GM21381 (cell line): ENCODE measurements around the gene OSCP1.

ENCODE experiments used
- ATAC-seq: cut with Tn5 transposase; IDR thresholded peaks from one replicate; pipeline ENCODE4 v1.9.1; 2021; ENCODE audit warnings: mild to moderate bottlenecking, moderate library complexity; ENCODE audit not compliant: unreplicated experiment

OSCP1 gene

GRCh38 chr1:36411674-36412648, 38.3 kb downstream of the OSCP1 start:
- ATAC-seq = no peak

DNA sequence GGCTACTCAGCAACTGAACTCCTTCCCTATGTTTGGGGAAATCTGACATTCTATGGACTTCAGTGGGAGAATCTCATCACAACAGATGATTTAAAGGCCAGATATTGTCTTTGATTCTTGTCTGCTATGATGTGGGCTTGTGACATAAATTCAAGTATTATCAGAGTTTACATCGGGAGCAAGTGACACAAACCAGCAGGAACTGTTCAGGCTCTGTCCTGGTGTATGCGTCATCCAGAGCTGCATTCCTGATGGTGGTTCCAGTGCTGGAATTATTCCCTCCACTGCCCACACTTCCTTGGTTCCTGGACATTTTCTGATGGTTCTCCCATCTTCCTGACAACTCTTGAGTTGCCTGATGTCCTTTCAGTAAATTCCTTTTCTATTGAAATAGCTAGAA, 41.8 kb downstream of the OSCP1 start:
- ATAC-seq = no peak

GRCh38 chr1:36406440-36406839, 43.8 kb downstream of the OSCP1 start:
- ATAC-seq = no peak

DNA sequence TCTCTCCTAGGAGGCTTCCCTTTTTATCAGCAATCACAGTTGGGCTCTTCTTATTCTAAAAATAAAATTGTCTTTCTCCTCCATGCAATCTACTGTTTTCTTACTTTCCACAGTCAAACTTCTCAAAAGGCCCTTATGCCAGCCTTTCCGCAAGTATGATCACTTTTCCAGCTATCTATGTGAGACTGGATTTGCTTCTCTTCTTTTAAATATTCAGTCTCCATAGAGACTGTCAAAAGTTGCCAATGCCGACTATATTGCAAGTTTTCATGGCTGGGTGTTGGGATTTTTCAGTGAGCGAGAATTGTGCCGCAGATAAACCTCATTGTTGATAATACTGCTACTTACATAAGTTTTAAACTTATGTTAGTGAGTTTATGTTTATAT, 47.8 kb downstream of the OSCP1 start:
- ATAC-seq = no peak

DNA sequence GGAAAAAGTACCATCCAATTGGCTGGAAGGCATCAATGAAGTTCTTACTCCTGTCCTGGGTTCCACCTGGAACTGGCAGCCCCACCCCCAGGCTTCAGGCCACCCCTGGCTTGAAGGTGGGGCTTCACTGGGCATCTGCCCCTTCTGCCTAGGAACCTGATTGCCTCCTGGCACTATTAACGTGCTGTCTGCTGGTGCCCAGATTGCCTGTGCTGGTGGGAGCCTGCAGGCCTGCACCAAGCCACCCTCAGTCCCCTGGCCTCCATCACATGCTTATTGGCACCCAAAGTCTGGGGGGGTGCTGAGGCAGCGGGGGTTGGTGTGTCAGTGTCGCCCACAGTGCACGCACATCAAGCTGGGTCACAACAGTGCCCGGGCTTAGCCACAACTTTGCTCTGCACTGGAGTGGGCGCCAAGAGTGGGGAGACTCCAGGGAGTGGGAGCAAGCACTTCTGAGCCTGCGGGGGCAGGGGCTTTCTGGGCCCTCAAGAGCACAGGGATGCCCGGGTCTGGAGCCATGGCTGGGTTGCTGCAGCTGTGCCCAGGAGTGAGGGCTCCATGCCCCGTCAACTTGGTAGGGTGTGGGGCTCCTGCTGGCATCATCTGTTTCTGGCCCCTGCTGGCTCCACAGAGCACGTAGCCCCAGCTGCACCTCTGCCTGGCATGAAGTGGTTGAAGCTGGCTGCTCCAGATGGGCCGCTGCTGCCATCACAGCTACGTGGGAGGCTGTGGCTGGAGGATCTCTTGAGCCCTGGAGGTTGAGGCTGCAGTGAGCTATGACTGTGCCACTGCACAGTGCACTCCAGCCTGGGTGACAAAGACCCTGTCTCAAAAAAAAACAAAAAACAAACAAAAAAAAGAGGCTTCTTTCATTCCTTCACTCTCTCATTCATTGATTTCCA, 48.4 kb downstream of the OSCP1 start:
- ATAC-seq = no peak

DNA sequence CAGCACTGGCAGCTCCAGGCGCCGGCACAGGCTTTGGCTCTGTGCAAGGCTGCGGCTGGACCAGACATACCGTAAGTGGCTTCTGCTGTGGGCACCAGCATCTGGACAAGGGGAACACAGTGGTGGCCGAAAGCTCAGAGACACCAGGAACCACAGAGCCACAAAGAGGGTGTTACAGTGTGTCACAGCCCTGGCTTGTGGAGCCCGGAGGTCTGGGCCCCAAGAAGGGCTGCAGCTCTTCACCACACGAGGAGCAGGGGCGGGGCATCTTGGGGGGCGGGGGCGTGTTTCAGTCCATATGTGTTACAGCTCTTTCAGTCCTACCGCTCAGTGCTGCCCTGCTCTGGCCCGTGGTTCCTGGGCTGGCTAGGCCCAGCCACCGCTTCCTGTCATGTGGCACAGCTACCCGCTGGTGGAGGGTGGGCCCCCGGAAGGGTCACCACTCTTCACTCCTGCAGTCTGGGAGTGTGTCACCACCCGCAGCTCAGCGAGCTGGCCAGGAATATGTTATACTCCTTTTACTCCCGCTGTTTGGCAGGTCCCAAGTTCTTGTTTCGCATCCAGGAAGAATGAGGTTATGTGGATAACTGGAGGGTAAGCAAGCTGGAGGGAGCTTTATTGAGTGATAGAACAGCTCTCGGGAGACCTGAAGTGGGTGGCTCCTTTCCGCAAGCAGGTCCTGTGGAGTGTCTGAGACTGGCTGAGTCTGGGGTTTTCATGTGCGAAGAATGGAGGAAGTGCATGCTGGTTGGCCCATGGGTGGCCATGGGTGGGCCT, 49.2 kb downstream of the OSCP1 start:
- ATAC-seq = peak; percentile 65

DNA sequence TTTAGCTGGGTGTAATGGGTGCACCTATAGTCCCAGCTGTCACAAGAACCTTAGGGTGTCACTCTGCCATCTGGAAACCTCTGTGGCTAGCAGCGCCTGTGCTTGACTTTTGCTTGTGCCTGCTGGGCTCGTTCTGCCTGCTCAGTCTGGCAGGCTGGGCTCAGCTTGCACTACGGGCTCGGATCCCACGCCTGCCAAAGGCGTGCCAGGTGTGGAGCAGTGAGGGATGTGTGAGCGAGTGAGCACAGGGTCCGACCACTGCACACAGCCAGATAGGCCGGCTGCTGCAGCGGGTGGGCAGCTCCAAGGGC, 49.8 kb downstream of the OSCP1 start:
- ATAC-seq = peak; percentile 1

- ATAC-seq = no peak
Observed at GRCh38 chr1:36398370-36398977, 51.8 kb downstream of the OSCP1 start.

DNA sequence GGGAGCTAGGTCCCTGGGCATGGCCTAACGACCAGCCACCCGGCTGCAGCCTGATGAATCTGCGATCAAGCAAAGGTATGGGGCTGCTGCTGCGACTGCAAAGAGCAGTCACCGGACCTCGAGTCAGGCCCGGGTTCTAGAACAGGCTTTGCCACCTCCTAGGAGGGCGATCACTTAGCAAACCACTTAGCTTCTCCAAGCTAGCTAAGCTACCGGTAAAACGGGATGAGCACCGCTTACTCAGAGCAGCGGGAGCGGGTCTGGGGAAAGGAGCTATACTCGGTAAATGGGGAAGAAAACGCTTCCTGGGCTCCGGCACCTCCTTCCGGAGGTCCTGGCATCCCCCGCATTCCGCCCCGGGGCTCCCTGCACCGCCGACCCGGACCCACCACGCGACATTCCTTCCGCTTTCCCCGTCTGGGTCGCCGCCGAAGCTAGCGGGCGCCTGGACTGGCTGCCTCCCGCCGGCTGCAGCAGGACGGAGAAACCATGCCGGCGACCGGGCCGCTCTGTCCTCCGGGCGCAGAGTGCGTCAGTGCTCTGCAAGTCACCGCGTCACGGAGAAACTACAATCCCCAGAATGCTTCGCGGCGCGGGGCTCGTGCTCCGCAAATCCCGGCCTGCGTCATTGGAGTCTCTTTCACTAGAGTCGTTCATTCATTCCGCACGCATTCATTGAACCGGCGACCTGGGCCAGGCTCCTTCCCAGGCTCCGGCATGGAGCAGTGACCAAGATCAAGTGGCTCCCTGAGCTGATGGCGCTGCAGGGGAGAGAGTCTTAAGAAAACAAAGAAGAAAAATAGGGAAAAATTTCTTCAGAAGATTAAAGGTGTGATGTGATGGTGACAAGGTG, 52.6 kb downstream of the OSCP1 start, which contains the start of gene LSM10:
TSS of gene LSM10 (minus strand) at position 531 of the 853 bp plus-strand sequence. CDS start 3,779 bp downstream, outside the sequence.
- peak; percentile 53 for ATAC-seq

GRCh38 chr1:36397083-36397377, 53.2 kb downstream of the OSCP1 start:
- ATAC-seq = no peak

GRCh38 chr1:36396359-36396758, 53.9 kb downstream of the OSCP1 start:
- ATAC-seq = no peak

DNA sequence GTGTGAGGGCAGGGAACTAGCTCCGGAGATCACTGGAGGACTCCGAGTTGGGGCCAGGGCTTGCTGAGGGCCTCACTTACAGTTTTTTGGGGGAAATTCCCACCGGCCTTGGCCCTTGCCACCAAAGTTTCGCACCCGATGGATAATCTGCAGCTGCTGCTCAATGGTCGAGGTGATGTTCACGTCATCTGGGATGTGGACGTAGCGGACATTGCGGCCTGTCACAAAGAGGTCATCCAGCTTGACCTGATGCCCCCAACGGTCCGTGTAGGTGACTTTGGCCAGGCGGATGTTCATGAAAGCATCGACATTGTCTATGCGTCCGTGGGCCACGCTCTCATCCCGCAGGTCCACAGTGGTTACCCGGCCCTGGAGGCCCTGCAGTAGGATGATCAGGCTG, 56.6 kb downstream of the OSCP1 start:
- no peak for ATAC-seq

GRCh38 chr1:36392836-36393235, 57.4 kb downstream of the OSCP1 start:
- ATAC-seq = no peak

DNA sequence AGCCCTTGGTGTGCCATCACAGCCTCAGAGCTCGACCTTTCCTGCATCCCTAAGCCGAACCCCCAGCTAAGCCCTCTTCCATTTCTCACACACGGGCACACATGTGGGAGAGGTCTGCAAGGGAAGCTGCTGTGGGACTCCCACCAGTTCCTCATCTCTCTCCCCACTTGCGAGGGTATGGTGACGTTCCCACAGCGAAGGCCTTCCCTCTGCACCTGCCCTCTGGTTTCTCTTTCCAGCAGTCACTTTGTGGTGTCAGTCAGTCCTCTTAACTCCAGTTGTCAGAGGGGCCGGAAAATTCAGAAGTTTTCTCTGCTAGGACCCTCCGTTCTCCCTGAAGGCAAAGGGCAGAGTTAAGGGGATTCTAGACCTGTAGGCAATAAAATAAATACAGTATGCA, 59.0 kb downstream of the OSCP1 start:
- no peak for ATAC-seq

- ATAC-seq = no peak
Observed at GRCh38 chr1:36390411-36390810, 59.8 kb downstream of the OSCP1 start.

DNA sequence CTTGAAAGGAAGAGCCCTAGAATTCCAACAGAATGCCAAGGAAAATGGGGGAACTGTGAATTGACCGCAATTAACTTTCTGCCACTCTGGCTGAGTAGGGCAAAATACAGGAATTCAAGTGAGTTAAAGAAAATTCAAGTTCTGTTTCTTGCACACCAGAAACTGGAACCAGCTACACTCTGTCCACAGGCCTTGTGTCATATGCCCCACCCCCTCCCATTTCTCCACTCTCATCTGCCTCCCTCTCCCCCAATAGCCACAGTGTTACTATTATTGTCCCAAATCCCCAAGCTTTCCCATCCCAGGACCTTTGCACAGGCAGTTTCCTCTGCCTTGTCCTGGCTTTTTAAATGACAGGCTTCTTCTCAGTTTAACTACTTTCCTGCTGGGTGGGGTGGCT, 60.3 kb downstream of the OSCP1 start:
- ATAC-seq = no peak

- ATAC-seq = no peak
Observed at GRCh38 chr1:36389261-36389660, 61.0 kb downstream of the OSCP1 start.

- ATAC-seq = no peak
Observed at GRCh38 chr1:36387141-36387949, 62.9 kb downstream of the OSCP1 start.
